Suprapubic skin (tissue), 4 donors: ENCODE results near the gene GPR146. TPM values are rescaled to one million over a fixed set of nuclear protein-coding genes. Genes with fewer than 3 reads are reported as not detected.

ENCODE experiments used
- DNase-seq, 2 donors: peaks; one replicate each; pipeline ENCODE4 v3.0.0-alpha.2; 2019; ENCODE audit warnings: low spot score in 2 of 2
- H3K27ac ChIP-seq: fragments of 200-600 bp; sonication (generic); one replicate; pipeline ENCODE4 v1.5.1; 2019
- H3K27me3 ChIP-seq: fragments of 200-600 bp; sonication (generic); one replicate; pipeline ENCODE4 v1.5.1; 2019
- H3K36me3 ChIP-seq: fragments of 200-600 bp; sonication (generic); one replicate; pipeline ENCODE4 v1.5.1; 2019
- H3K4me1 ChIP-seq: fragments of 200-600 bp; sonication (generic); one replicate; pipeline ENCODE4 v1.5.1; 2019
- H3K4me3 ChIP-seq: fragments of 200-600 bp; sonication (generic); one replicate; pipeline ENCODE4 v1.5.1; 2019; ENCODE audit warnings: mild to moderate bottlenecking
- H3K9me3 ChIP-seq: fragments of 200-600 bp; sonication (generic); one replicate; pipeline ENCODE4 v1.5.1; 2019
- CTCF ChIP-seq, 2 donors: fragments of 200-600 bp in 1 of 2; fragments of 450-650 bp in 1 of 2; sonication (generic) in 1 of 2; IDR thresholded peaks; one replicate each; pipeline ENCODE4 v1.5.1; 2016 to 2019; ENCODE audit warnings: antibody characterized with exemption in 2 of 2, mild to moderate bottlenecking in 1 of 2, moderate library complexity in 1 of 2
- EP300 ChIP-seq: sonication (generic); formaldehyde crosslinking; IDR thresholded peaks from one replicate; pipeline ENCODE4 v1.6.1; 2017; ENCODE audit warnings: antibody characterized with exemption
- POLR2A ChIP-seq, 2 donors: fragments of 450-650 bp; IDR thresholded peaks; one replicate each; pipeline ENCODE4 v1.6.1; 2017; ENCODE audit warnings: antibody characterized with exemption in 2 of 2, mild to moderate bottlenecking in 2 of 2, moderate library complexity in 2 of 2
- POLR2AphosphoS5 ChIP-seq, 3 donors: sonication (generic); formaldehyde crosslinking; IDR thresholded peaks; one replicate each; pipeline ENCODE4 v1.6.1; 2017; ENCODE audit warnings: antibody characterized with exemption in 3 of 3
- WGBS: methylation state at CpG from one replicate; pipeline ENCODE4 v1.1.5; 2018; 5-methylcytosine and 5-hydroxymethylcytosine counted together
- total RNA-seq, 4 donors: library from RNA; depleted of rRNA; stranded (reverse); fragments of >200 nt; gene quantifications; one replicate each; pipeline ENCODE4 v1.1.0, GENCODE V29; 2016

Gene GPR146
- total RNA-seq, 4 donors from 2014 or later = 24.1 to 50.8 (median 39.3) TPM

DNA sequence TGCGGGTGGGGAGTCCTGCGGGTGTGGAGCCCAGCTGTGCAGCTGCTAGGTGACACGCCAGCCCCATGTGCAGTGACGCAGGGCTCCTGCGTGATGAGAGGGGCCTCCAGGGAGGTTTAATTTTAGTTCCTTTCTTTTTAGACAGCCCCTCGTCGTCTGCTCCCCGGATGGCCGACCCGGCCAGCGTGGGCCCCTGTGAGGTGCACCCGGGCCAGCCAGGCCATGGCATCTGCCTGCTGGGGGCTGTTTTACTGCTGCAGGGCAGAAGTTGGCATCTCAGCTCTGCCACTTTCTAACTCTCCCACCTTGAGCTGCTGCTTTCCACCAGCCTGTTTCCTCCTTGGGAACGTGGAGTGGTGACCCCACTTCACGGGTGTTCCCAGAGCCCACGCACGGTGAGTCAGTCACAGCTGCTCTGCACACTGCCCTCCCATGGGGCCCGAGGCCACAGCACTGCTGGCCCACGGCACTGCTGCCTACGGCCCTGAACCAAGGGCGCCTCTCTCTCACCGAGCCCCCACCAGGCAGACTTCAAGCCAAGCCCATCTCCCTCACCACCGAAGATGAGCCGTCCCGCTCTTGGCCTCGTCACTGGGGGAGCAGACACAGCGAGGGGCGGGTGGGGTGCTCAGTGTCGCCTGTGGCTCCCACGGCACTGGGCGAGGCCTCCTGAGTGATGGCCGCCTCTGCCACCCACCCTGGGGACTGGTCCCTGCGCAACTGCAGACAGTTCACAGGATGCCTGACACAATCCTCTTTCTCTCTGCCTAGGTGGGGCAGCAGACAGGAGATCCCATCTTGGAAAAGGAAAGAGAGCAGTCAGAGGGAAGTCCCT, 40.1 kb upstream of the GPR146 start:
- 88% methylated on average over 32 of the region's 32 CpGs for WGBS
- Histone ChIP-seq H3K27ac (no peak overlapping the region), H3K9me3 (no peaks in the 10 kb centered on the region)

DNA sequence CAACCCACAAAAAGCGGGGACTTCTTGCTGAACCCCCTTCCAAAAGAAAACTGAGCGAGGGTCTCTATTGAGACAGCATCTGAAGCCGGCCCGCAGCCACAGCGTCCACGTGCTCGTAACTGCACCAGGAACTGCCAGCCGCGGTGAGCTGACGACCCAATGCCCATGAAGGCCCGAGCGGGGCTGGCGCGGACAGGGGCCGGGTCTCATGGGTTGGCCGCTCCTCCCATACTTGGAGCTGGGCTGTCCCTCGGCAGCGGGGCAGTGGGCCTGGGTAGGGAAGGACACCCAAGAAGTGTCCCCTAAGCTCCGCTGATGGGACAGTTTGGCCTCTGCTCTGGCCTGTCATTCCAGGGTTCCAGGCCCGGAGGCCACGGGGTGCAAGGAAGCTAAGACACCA, 39.0 kb upstream of the GPR146 start:
- no peaks in the 10 kb centered on the region for H3K27me3 ChIP-seq
- no peak for DNase-seq
- peaks cover 4% of the 10 kb centered on the region for H3K4me1 ChIP-seq
- H3K4me3 ChIP-seq = no peak overlapping the region
- no peak overlapping the region for H3K27ac ChIP-seq
- WGBS = 94% methylated on average over 16 of the region's 21 CpGs
- no peaks in the 10 kb centered on the region for H3K9me3 ChIP-seq
- peaks cover 27% of the 10 kb centered on the region for H3K36me3 ChIP-seq
- no peak for TF ChIP-seq POLR2A (IDR thresholded peaks at IDR 0.05)
- no peak for TF ChIP-seq CTCF (IDR thresholded peaks at IDR 0.05)
- TF ChIP-seq EP300 = no peak
- no peak for TF ChIP-seq POLR2AphosphoS5 (IDR thresholded peaks at IDR 0.05)

More for the DNA sequence above, 40.1 kb upstream of the GPR146 start:
- Histone ChIP-seq H3K4me1 (peaks cover 4% of the 10 kb centered on the region), H3K4me3 (no peak overlapping the region), H3K27me3 (no peaks in the 10 kb centered on the region), H3K36me3 (peaks cover 30% of the 10 kb centered on the region)
- no peak for DNase-seq
- TF ChIP-seq CTCF (IDR thresholded peaks at IDR 0.05) (no peak), EP300 (no peak), POLR2A (IDR thresholded peaks at IDR 0.05) (no peak), POLR2AphosphoS5 (IDR thresholded peaks at IDR 0.05) (no peak)

GRCh38 chr7:1007901-1008300, 36.4 kb upstream of the GPR146 start:
- Histone ChIP-seq H3K36me3 (peaks cover 24% of the 10 kb centered on the region), H3K27me3 (no peaks in the 10 kb centered on the region), H3K4me1 (peaks cover 17% of the 10 kb centered on the region), H3K4me3 (no peak overlapping the region), H3K27ac (no peak overlapping the region), H3K9me3 (no peaks in the 10 kb centered on the region)
- 70% methylated on average over 15 of the region's 15 CpGs for WGBS
- no peak for DNase-seq
- TF ChIP-seq CTCF (IDR thresholded peaks at IDR 0.05) (no peak), POLR2AphosphoS5 (IDR thresholded peaks at IDR 0.05) (no peak), POLR2A (IDR thresholded peaks at IDR 0.05) (no peak), EP300 (no peak)

GRCh38 chr7:1008733-1009363, 35.5 kb upstream of the GPR146 start:
- no peak for TF ChIP-seq EP300
- no peak for TF ChIP-seq CTCF (IDR thresholded peaks at IDR 0.05)
- no peak for TF ChIP-seq POLR2A (IDR thresholded peaks at IDR 0.05)
- TF ChIP-seq POLR2AphosphoS5 (IDR thresholded peaks at IDR 0.05) = no peak
- Histone ChIP-seq H3K9me3 (no peaks in the 10 kb centered on the region), H3K27ac (no peak overlapping the region), H3K4me3 (no peak overlapping the region), H3K4me1 (peaks cover 25% of the 10 kb centered on the region), H3K36me3 (peaks cover 24% of the 10 kb centered on the region), H3K27me3 (no peaks in the 10 kb centered on the region)
- no peak for DNase-seq
- WGBS = 95% methylated on average over 31 of the region's 37 CpGs

DNA sequence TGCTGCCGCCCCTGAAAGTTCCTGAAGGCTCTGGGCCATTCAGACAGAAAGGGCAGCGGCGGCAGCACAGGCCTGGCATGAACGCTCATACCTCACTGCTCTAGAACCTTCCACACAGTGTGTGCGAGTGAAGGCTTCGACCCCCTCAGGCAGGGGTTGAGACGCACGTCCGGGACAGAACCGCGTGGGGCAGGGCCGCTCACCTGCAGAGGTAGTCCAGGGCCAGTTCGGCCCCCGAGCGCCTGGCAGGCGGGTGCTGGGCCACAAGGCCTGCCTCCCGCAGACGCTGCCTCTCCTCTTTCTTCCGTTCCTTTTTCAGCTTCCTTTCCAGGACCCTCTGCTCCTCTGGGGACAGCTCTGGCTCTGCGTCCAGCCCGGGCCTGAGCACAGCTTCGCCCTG, 34.6 kb upstream of the GPR146 start:
- no peaks in the 10 kb centered on the region for H3K9me3 ChIP-seq
- peaks cover 24% of the 10 kb centered on the region for H3K36me3 ChIP-seq
- no peak overlapping the region for H3K27ac ChIP-seq
- no peak overlapping the region for H3K4me3 ChIP-seq
- H3K4me1 ChIP-seq = peaks cover 33% of the 10 kb centered on the region
- DNase-seq = no peak
- H3K27me3 ChIP-seq = no peaks in the 10 kb centered on the region
- TF ChIP-seq EP300 (no peak), CTCF (IDR thresholded peaks at IDR 0.05) (no peak), POLR2AphosphoS5 (IDR thresholded peaks at IDR 0.05) (no peak), POLR2A (IDR thresholded peaks at IDR 0.05) (no peak)
- 93% methylated on average over 12 of the region's 22 CpGs for whole genome bisulfite sequencing
